ENCODE measurements around the gene KLHL26. TPM values are rescaled to one million over a fixed set of nuclear protein-coding genes. Genes with fewer than 3 reads are reported as not detected.

Gene KLHL26
- polyA plus RNA-seq, 3 donors = 1.6 to 3.2 (median 2.0) TPM

- no peak overlapping the region for H3K27ac Mint-ChIP-seq
- peaks cover 84 to 86% of the 10 kb centered on the region in 2 donors for H3K27me3 ChIP-seq (ENCODE audit: control insufficient read depth in 2 of 2, insufficient read depth in 2 of 2, low read length in 2 of 2)
- intact Hi-C loops (cut with micrococcal nuclease) = no loop called here
Observed at GRCh38 chr19:18609717-18610051, 27.1 kb upstream of the KLHL26 start.

GRCh38 chr19:18610245-18610555 lies 26.6 kb upstream of the KLHL26 start:
- Histone ChIP-seq H3K27ac (ENCODE audit: low read depth in 1 of 2, low read length in 2 of 2) (no peak overlapping the region), H3K4me3 (replicated peaks in 1 of 3; ENCODE audit: low read depth in 2 of 3, low read length in 3 of 3) (no peak overlapping the region), H3K79me2 (ENCODE audit: insufficient read depth, low read length) (no peaks in the 10 kb centered on the region), H4K20me1 (ENCODE audit: insufficient read depth, low read length) (no peaks in the 10 kb centered on the region), H3K27me3 (ENCODE audit: control insufficient read depth in 2 of 2, insufficient read depth in 2 of 2, low read length in 2 of 2) (peaks cover 81 to 86% of the 10 kb centered on the region in 2 donors), H3K4me1 (ENCODE audit: control insufficient read depth in 1 of 2, insufficient read depth in 2 of 2, low read length in 2 of 2) (peaks cover 0 to 9% of the 10 kb centered on the region in 2 donors), H3K4me2 (replicated peaks; ENCODE audit: extremely low read depth, low read length, poor library complexity, severe bottlenecking) (no peak overlapping the region), H2AFZ (ENCODE audit: insufficient read depth, low read depth, low read length, poor library complexity, severe bottlenecking) (no peak overlapping the region), H3K9me3 (replicated peaks in 1 of 2; ENCODE audit: control insufficient read depth in 1 of 2, insufficient read depth in 1 of 2, low read length in 2 of 2) (peaks cover 0 to 41% of the 10 kb centered on the region in 2 donors), H3K9ac (ENCODE audit: insufficient read depth, low read length, poor library complexity, severe bottlenecking) (no peak overlapping the region), H3K36me3 (replicated peaks in 1 of 2; ENCODE audit: control insufficient read depth in 1 of 2, insufficient read depth in 2 of 2, low read length in 2 of 2) (no peaks in the 10 kb centered on the region)
- intact Hi-C loops (cut with micrococcal nuclease) = no loop called here
- Mint-ChIP-seq H3K9me3 (peaks cover 0 to 34% (median 14%) of the 10 kb centered on the region in 7 donors), H3K27me3 (ENCODE audit: low read depth in 3 of 3) (peaks cover 80 to 94% (median 85%) of the 10 kb centered on the region in 3 donors), H3K4me1 (peaks cover 12% of the 10 kb centered on the region), H3K27ac (no peak overlapping the region), H3K4me3 (peak overlapping the region in 1 of 2 donors; percentile 76), H3K36me3 (peaks cover 3 to 5% of the 10 kb centered on the region in 2 donors)
- TF ChIP-seq, protein P1, sequence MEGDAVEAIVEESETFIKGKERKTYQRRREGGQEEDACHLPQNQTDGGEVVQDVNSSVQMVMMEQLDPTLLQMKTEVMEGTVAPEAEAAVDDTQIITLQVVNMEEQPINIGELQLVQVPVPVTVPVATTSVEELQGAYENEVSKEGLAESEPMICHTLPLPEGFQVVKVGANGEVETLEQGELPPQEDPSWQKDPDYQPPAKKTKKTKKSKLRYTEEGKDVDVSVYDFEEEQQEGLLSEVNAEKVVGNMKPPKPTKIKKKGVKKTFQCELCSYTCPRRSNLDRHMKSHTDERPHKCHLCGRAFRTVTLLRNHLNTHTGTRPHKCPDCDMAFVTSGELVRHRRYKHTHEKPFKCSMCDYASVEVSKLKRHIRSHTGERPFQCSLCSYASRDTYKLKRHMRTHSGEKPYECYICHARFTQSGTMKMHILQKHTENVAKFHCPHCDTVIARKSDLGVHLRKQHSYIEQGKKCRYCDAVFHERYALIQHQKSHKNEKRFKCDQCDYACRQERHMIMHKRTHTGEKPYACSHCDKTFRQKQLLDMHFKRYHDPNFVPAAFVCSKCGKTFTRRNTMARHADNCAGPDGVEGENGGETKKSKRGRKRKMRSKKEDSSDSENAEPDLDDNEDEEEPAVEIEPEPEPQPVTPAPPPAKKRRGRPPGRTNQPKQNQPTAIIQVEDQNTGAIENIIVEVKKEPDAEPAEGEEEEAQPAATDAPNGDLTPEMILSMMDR (IDR thresholded peaks at IDR 0.05) = no peak
- 45% methylated on average over 2 of the region's 3 CpGs for WGBS (ENCODE audit: insufficient coverage)
- DNase-seq = no peak

More at GRCh38 chr19:18609717-18610051, 27.1 kb upstream of the KLHL26 start:
- TF ChIP-seq, protein P1 (IDR thresholded peaks at IDR 0.05) = no peak
- no peak overlapping the region for H3K9ac ChIP-seq (ENCODE audit: insufficient read depth, low read length, poor library complexity, severe bottlenecking)
- DNase-seq = no peak
- no peaks in the 10 kb centered on the region for H4K20me1 ChIP-seq (ENCODE audit: insufficient read depth, low read length)
- no peaks in the 10 kb centered on the region for H3K79me2 ChIP-seq (ENCODE audit: insufficient read depth, low read length)
- H2AFZ ChIP-seq (ENCODE audit: insufficient read depth, low read depth, low read length, poor library complexity, severe bottlenecking) = no peak overlapping the region
- peak overlapping the region in 1 of 2 donors; percentile 76 for H3K4me3 Mint-ChIP-seq
- peaks cover 0 to 44% of the 10 kb centered on the region in 2 donors for H3K9me3 ChIP-seq (replicated peaks in 1 of 2; ENCODE audit: control insufficient read depth in 1 of 2, insufficient read depth in 1 of 2, low read length in 2 of 2)
- no peaks in the 10 kb centered on the region for H3K36me3 ChIP-seq (replicated peaks in 1 of 2; ENCODE audit: control insufficient read depth in 1 of 2, insufficient read depth in 2 of 2, low read length in 2 of 2)
- peaks cover 0 to 9% of the 10 kb centered on the region in 2 donors for H3K4me1 ChIP-seq (ENCODE audit: control insufficient read depth in 1 of 2, insufficient read depth in 2 of 2, low read length in 2 of 2)
- peaks cover 0 to 35% (median 13%) of the 10 kb centered on the region in 7 donors for H3K9me3 Mint-ChIP-seq
- H3K27me3 Mint-ChIP-seq (ENCODE audit: low read depth in 3 of 3) = peaks cover 80 to 94% (median 85%) of the 10 kb centered on the region in 3 donors
- H3K4me1 Mint-ChIP-seq = peaks cover 12% of the 10 kb centered on the region
- peaks cover 3 to 5% of the 10 kb centered on the region in 2 donors for H3K36me3 Mint-ChIP-seq
- no peak overlapping the region for H3K4me3 ChIP-seq (replicated peaks in 1 of 3; ENCODE audit: low read depth in 2 of 3, low read length in 3 of 3)
- no CpG with 5 or more reads among the region's 2 CpGs for WGBS (ENCODE audit: insufficient coverage)
- no peak overlapping the region for H3K4me2 ChIP-seq (replicated peaks; ENCODE audit: extremely low read depth, low read length, poor library complexity, severe bottlenecking)
- no peak overlapping the region for H3K27ac ChIP-seq (ENCODE audit: low read depth in 1 of 2, low read length in 2 of 2)

Data from CD14-positive monocyte (primary cell).